ENCODE measurements around the gene SASH3. TPM values are rescaled to one million over a fixed set of nuclear protein-coding genes. Genes with fewer than 3 reads are reported as not detected.
A peak's percentile ranks its signal among the peaks of the same experiment; 100 is the strongest.

The SASH3 gene
- total RNA-seq, 2 donors from 2014 or later = 114 to 116 TPM

DNA sequence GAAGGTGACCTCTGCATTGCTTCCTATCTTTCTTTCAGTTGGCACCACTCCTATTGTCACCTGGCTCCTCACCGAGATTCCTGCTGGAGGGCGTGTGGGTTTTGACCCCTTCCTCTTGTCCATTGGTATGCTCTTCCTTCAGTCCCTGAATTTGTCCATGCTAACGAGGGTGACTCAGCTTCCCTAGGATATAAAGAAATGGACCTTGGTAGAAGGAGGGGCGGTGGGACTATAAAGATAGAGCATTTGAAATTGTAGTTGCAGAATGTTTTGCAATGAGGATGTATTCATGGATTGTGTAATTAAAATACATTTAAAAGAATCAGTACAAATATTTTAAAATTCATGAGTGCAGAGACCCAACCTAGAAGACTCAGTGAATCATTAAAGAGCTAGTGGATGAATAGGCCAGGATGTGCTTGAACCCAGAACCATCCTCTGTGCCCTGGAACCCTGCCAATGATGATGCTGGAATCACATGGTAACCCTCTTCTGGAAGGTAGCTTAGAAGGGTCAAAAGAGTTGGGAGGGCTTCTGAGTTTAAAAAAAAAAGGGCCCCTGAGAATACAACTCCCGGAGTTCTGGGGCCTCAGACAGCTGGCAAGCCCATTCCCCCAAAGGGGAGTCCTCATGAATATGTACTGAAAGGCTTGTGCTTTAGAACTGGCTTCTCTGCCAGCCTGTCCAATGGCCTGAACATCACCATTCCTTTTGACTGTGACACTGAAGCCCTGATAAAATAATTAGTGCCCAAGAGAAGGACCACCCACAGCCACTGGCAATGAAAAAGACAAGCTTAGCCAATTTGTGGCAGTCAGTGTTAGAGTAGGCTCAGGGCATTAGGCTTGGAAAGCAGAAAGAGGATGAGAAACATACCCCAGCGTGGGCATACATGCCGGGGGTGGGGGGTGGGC, 32.9 kb upstream of the SASH3 start:
- Mint-ChIP-seq H3K27ac (no peak overlapping the region), H3K27me3 (no peaks in the 10 kb centered on the region), H3K36me3 (ENCODE audit: low read depth) (no peaks in the 10 kb centered on the region), H3K4me1 (peaks cover 23% of the 10 kb centered on the region), H3K4me3 (no peak overlapping the region)
- DNase-seq = no peak
- no peak for ATAC-seq
- no peaks in the 10 kb centered on the region for H3K9me3 ChIP-seq (ENCODE audit: control insufficient read depth, low read length, poor library complexity, severe bottlenecking)

DNA sequence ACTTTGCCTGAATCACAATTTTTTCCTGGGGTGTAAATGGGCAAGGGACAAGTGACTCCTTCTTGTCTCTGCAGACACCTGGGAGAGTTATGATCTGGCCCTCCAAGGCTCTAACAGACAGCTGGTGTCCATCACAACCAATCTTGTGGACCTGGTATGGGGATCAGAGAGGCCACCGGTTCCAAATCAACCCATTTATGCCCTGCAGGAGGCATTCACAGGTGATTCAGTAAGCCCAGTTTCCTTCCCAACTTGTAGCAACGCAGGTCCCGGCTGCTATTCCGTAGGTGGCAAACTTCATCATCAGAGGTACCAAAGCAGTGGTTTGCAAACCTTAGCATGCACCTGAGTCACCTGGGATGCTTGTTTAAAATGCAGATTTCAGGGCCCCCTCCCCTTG, 32.2 kb upstream of the SASH3 start:
- no peak for ATAC-seq
- no peaks in the 10 kb centered on the region for H3K9me3 ChIP-seq (ENCODE audit: control insufficient read depth, low read length, poor library complexity, severe bottlenecking)
- H3K36me3 Mint-ChIP-seq (ENCODE audit: low read depth) = no peaks in the 10 kb centered on the region
- no peak overlapping the region for H3K4me3 Mint-ChIP-seq
- H3K4me1 Mint-ChIP-seq = peaks cover 23% of the 10 kb centered on the region
- H3K27me3 Mint-ChIP-seq = no peaks in the 10 kb centered on the region
- H3K27ac Mint-ChIP-seq = no peak overlapping the region
- DNase-seq = no peak

DNA sequence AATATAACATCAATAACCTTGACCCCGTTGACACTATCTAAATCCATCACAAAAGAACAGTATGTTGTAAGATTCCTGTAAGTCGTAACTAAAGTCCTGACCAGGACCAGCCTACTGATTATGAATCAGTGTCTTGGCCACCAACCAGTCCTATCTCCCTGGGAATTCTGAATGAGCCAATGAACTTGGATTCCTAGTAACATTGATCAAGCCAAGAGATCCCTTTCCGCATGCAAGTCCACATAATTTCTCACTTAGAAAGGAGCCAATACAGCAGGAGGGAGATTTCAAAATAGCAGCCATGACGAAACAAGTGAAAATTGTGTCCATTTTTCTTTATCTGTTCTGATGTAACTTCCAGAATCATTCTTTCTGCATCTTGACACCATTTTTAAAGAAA, 31.4 kb upstream of the SASH3 start:
- Mint-ChIP-seq H3K27me3 (no peaks in the 10 kb centered on the region), H3K27ac (no peak overlapping the region), H3K36me3 (ENCODE audit: low read depth) (no peaks in the 10 kb centered on the region), H3K4me1 (peaks cover 19% of the 10 kb centered on the region), H3K4me3 (no peak overlapping the region)
- DNase-seq = no peak
- H3K9me3 ChIP-seq (ENCODE audit: control insufficient read depth, low read length, poor library complexity, severe bottlenecking) = no peaks in the 10 kb centered on the region
- ATAC-seq = no peak

- DNase-seq (no peak), ATAC-seq (no peak)
- H3K27ac Mint-ChIP-seq = no peak overlapping the region
- no peaks in the 10 kb centered on the region for H3K27me3 Mint-ChIP-seq
- no peaks in the 10 kb centered on the region for H3K9me3 ChIP-seq (ENCODE audit: control insufficient read depth, low read length, poor library complexity, severe bottlenecking)
- H3K36me3 Mint-ChIP-seq (ENCODE audit: low read depth) = no peaks in the 10 kb centered on the region
- H3K4me1 Mint-ChIP-seq = peaks cover 15% of the 10 kb centered on the region
- no peak overlapping the region for H3K4me3 Mint-ChIP-seq
Observed at GRCh38 chrX:129749069-129749468, 30.7 kb upstream of the SASH3 start.

DNA sequence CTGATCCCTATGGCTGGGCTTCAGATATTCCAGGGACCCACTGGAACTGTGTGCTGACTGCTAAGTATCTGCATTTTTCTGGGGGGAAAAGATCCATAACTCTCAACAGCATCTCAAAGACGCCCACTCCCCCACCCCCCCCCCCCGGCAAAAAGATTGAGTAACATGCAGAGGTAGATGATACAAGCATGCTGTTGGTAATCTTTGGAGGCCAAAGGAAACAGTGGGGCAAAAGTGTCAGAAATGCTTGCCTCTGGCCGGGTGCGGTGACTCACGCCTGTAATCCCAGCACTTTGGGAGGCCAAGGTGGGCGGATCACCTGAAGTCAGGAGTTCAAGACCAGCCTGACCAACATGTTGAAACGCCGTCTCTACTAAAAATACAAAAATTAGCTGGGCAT, 28.8 kb upstream of the SASH3 start:
- Mint-ChIP-seq H3K36me3 (ENCODE audit: low read depth) (no peaks in the 10 kb centered on the region), H3K27ac (no peak overlapping the region), H3K4me3 (no peak overlapping the region), H3K4me1 (peaks cover 13% of the 10 kb centered on the region), H3K27me3 (no peaks in the 10 kb centered on the region)
- H3K9me3 ChIP-seq (ENCODE audit: control insufficient read depth, low read length, poor library complexity, severe bottlenecking) = no peaks in the 10 kb centered on the region
- no peak for DNase-seq
- no peak for ATAC-seq

DNA sequence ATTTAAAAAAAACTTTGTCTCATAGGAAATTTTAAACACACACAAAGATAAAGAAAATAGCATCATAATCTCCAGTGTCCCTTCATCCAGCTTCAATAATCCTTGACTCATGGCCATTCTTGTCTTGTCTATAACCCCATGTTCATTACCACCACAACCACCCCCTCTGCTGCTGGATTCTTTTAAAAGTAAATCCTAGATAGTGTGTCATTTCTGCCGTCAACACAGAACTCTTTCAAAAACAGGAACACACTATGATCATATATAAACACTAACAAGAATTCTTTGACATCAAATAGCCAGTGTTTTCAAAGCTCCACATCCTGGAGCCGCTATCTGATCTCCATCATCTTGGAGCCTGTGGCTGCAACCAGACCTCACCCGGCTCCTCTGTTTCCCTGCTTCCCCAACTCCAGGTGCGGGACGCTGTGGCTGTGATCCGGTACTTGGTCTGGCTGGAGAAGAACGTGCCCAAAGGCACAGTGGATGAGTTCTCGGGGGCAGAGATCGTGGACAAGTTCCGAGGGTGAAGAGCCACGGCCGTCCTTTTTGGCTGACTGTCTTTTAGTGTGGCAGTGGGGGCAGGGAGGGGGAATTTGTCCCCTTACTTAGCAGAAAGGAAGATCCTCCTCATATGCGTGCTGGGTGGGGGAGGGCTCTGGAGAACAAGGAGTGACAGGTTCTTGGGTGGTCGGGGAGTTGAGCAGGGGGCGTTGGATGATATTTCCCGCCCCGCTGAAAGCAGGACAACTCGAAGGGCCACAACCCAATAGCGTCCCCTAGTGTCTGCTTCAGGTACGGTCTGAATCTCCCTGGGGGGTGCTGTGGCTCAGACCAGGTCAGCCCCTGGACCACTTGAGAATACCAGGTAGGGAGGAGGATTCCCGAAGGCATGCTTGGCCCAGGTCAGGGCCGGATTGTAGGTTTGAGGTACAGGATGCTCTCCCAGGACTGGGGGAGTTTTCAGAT, 25.4 kb upstream of the SASH3 start:
- Mint-ChIP-seq H3K4me3 (peak overlapping the region; percentile 19), H3K36me3 (ENCODE audit: low read depth) (no peaks in the 10 kb centered on the region), H3K27ac (peak overlapping the region; percentile 89), H3K27me3 (no peaks in the 10 kb centered on the region), H3K4me1 (peaks cover 20% of the 10 kb centered on the region)
- ATAC-seq (no peak), DNase-seq (no peak)
- H3K9me3 ChIP-seq (ENCODE audit: control insufficient read depth, low read length, poor library complexity, severe bottlenecking) = no peaks in the 10 kb centered on the region

DNA sequence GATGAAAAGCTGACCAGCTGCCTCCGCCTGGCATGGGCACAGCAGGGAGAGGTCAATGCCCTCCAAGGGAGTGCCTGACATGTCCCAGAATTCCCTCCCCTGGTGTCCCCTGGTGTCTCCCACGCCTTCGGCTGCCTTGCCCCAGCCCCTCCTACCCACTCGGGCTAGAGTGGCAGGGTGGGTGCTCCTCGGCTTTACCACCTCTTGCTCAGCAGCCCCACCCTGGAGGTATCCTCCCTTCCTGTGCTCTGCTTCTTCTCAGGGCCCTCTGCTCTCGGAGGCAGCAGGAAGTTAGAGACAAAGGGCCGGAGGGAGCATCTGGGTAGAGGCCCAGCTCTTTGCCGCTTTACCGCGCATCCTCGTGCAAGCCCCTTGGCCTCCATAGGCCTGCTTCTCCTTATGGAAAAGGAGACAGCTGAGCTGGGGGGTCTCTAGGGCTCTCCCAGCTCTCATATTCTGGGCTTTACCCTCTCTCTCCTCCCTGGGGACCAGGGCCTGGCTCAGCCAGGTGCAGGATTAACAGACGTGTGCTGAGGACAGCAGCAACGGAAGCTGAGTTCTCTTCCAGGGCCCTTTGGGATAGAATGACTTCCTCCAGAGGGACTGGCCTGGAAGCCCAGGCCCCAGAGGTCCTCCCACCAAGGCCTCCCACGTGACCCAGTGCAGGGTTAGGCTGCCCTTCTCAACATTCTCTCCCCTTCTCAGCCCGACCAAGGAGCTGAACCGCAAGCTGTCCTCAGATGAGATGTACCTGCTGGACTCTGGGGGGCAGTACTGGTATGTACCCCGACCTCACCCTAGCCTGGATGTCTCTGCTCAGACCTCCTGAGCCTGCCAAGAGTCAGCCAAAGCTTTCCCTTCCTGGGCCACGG, 23.7 kb upstream of the SASH3 start:
- Mint-ChIP-seq H3K4me3 (peak overlapping the region; percentile 72), H3K4me1 (peaks cover 33% of the 10 kb centered on the region)

DNA sequence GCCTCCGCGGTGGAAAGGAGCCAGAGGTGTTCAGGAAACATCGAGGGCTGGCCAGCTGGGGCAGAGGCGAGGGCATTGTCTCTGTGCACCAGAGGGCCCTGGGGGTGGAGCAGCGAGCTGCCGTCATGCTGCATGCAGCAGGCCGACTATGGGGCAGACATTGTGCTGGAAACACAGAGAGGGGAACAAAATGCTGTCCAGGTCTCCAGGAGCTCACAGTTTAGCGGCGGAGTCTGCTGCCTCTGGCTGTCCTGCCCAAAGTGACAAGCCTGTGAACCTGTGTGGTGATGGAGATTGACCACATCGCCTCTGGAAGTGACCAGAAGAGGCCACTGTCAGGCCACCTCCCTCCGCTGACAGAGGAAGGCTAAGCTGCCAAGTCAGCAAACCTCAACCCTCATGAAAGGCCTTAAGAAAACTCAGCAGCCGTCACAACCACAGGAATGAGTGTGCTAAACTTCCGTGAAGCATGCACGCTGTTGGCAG, 20.1 kb upstream of the SASH3 start:
- Mint-ChIP-seq H3K4me3 (peak overlapping the region; percentile 75), H3K27me3 (no peaks in the 10 kb centered on the region), H3K4me1 (peaks cover 30% of the 10 kb centered on the region), H3K27ac (peak overlapping the region; percentile 60), H3K36me3 (ENCODE audit: low read depth) (no peaks in the 10 kb centered on the region)
- DNase-seq = peak in 1 of 3 donors; percentile 30
- no peaks in the 10 kb centered on the region for H3K9me3 ChIP-seq (ENCODE audit: control insufficient read depth, low read length, poor library complexity, severe bottlenecking)
- peak; percentile 89 for ATAC-seq

More for the DNA sequence above, 23.7 kb upstream of the SASH3 start:
- peak overlapping the region; percentile 83 for H3K27ac Mint-ChIP-seq
- ATAC-seq (no peak), DNase-seq (no peak)
- H3K36me3 Mint-ChIP-seq (ENCODE audit: low read depth) = no peaks in the 10 kb centered on the region
- H3K9me3 ChIP-seq (ENCODE audit: control insufficient read depth, low read length, poor library complexity, severe bottlenecking) = no peaks in the 10 kb centered on the region
- no peaks in the 10 kb centered on the region for H3K27me3 Mint-ChIP-seq

GRCh38 chrX:129760155-129760554, 19.6 kb upstream of the SASH3 start:
- Mint-ChIP-seq H3K27ac (peak overlapping the region; percentile 60), H3K4me3 (no peak overlapping the region), H3K4me1 (peaks cover 26% of the 10 kb centered on the region), H3K36me3 (ENCODE audit: low read depth) (no peaks in the 10 kb centered on the region), H3K27me3 (no peaks in the 10 kb centered on the region)
- H3K9me3 ChIP-seq (ENCODE audit: control insufficient read depth, low read length, poor library complexity, severe bottlenecking) = no peaks in the 10 kb centered on the region
- ATAC-seq = peak; percentile 19
- DNase-seq = no peak

DNA sequence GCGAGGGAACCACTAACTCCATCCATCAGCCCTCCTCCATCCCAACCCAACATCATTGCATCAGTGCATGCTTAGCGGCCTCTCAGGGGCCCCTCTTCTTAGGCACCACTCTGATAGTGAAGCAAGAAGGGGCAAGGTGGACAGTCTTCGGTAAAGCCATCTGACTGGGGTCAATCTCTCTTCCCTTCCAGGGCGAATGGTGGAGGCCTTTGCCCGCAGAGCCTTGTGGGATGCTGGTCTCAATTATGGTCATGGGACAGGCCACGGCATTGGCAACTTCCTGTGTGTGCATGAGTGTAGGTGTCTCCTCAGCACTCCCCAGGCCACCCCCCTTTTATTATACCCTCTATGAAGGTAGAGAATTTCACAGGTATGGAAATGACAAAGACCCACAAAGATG, 18.8 kb upstream of the SASH3 start:
- no peaks in the 10 kb centered on the region for H3K27me3 Mint-ChIP-seq
- H3K9me3 ChIP-seq (ENCODE audit: control insufficient read depth, low read length, poor library complexity, severe bottlenecking) = no peaks in the 10 kb centered on the region
- peaks cover 21% of the 10 kb centered on the region for H3K4me1 Mint-ChIP-seq
- H3K27ac Mint-ChIP-seq = peak overlapping the region; percentile 9
- no peaks in the 10 kb centered on the region for H3K36me3 Mint-ChIP-seq (ENCODE audit: low read depth)
- ATAC-seq (no peak), DNase-seq (no peak)
- no peak overlapping the region for H3K4me3 Mint-ChIP-seq

- ATAC-seq (no peak), DNase-seq (no peak)
- H3K36me3 Mint-ChIP-seq (ENCODE audit: low read depth) = no peaks in the 10 kb centered on the region
- peaks cover 23% of the 10 kb centered on the region for H3K4me1 Mint-ChIP-seq
- peak overlapping the region; percentile 9 for H3K27ac Mint-ChIP-seq
- no peaks in the 10 kb centered on the region for H3K27me3 Mint-ChIP-seq
- H3K4me3 Mint-ChIP-seq = no peak overlapping the region
- H3K9me3 ChIP-seq (ENCODE audit: control insufficient read depth, low read length, poor library complexity, severe bottlenecking) = no peaks in the 10 kb centered on the region
Observed at GRCh38 chrX:129761596-129761995, 18.2 kb upstream of the SASH3 start.

GRCh38 chrX:129762448-129762847, 17.3 kb upstream of the SASH3 start:
- ATAC-seq (no peak), DNase-seq (no peak)
- Mint-ChIP-seq H3K4me3 (no peak overlapping the region), H3K27me3 (no peaks in the 10 kb centered on the region), H3K36me3 (ENCODE audit: low read depth) (no peaks in the 10 kb centered on the region), H3K4me1 (peaks cover 26% of the 10 kb centered on the region), H3K27ac (no peak overlapping the region)
- no peaks in the 10 kb centered on the region for H3K9me3 ChIP-seq (ENCODE audit: control insufficient read depth, low read length, poor library complexity, severe bottlenecking)

Measured in T-helper 17 cell (primary cell).